HepG2 (cell line): ENCODE results near the gene MORN1.

Source experiments
- BCL3 ChIP-seq: sonication (generic); formaldehyde crosslinking; IDR thresholded peaks from 2 replicates; pipeline ENCODE4 v1.5.1; 2020; ENCODE audit warnings: mild to moderate bottlenecking, missing genetic modification reagents, moderate library complexity
- CTCF ChIP-seq: sonication (generic); formaldehyde crosslinking; IDR thresholded peaks from 2 replicates; pipeline ENCODE4 v1.5.0; 2020; ENCODE audit warnings: mild to moderate bottlenecking, missing genetic modification reagents, moderate library complexity
- HOXA9 ChIP-seq: sonication (generic); formaldehyde crosslinking; IDR thresholded peaks from 2 replicates; pipeline ENCODE4 v1.8.1; 2022; ENCODE audit warnings: missing genetic modification reagents, mild to moderate bottlenecking, moderate library complexity, borderline replicate concordance

DNA sequence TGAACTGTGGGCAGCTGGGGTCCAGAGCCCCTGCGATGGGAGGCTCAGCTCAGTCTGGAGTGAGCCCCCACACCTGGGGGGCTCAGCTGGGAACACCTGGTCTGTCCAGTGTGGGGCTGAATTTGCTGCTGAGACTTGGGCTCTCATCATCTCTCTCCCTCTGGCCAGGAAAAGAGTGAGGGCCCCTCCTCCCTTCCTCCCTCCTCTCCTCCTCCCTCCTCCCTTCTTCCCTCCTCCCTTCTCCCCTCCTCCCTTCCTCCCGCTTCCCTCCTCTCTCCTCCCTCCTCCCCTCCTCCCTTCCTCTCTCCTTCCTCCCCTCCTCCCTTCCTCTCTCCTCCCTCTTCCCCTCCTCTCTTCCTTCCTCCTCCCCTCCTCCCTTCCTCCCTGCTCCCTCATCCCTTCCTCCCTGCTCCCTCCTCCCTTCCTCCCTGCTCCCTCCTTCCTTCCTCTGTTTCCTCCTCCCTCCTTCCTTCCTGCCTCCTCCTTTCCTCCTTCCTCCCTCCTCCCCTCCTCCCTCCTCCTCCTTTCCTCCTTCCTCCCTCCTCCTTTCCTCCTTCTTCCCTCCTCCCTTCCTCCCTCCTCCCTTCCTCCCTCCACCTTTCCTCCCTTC lies 44.5 kb upstream of the MORN1 start:
- no peak for TF ChIP-seq HOXA9
- TF ChIP-seq BCL3 (CRISPR knock-in tag): no peak
- no peak for TF ChIP-seq CTCF (CRISPR knock-in tag)
